ENCODE data around the gene NUP93.
"Not testable (repeated sequence)": the region's sequence is repeated elsewhere in the genome, so short reads cannot be mapped to it uniquely, and the experiment has no call there.

NUP93 gene

GRCh38 chr16:56851671-56852400, 121.9 kb downstream of the NUP93 start:
- no peak for DNase-seq

- DNase-seq = no peak
These were observed 122.4 kb downstream of the NUP93 start for GRCh38 chr16:56852401-56852730.

- DNase-seq = no peak
These were observed 123.0 kb downstream of the NUP93 start for GRCh38 chr16:56852968-56853367.

- DNase-seq = no peak
These were observed 125.3 kb downstream of the NUP93 start for GRCh38 chr16:56855201-56855600.

GRCh38 chr16:56855946-56856345, 126.0 kb downstream of the NUP93 start:
- no peak for DNase-seq

DNA sequence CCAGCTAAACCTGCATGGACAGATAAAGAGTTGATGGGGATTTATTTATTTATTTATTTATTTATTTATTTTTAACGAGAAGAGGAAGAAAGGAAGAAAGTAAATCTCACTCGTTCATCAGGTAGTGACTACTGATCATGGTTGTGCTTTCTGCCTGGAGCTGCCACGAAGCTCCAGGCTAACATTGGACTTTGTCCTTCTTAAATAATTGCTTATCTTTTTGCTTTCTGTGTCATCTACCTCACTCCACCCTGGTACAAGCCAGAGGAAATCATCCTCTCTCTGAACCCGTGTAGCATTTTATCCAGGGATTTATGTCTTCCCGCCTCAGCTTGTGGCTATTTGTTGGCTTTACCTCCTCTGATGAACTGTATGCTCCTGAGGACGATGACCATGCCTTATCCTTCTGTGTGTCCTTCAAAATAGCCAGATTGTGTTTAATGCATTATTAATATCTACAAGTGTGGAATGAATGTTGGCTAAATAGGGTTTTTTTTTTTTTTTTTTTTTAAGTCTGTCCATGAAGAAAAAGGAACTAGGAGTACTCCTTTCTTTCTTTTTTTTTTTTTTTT, 127.0 kb downstream of the NUP93 start:
- DNase-seq = no peak

- DNase-seq = no peak
These were observed 128.4 kb downstream of the NUP93 start for GRCh38 chr16:56858374-56858773.

GRCh38 chr16:56859636-56860035, 129.7 kb downstream of the NUP93 start:
- DNase-seq = no peak

- DNase-seq = no peak
These were observed 130.5 kb downstream of the NUP93 start for GRCh38 chr16:56860226-56861020.

DNA sequence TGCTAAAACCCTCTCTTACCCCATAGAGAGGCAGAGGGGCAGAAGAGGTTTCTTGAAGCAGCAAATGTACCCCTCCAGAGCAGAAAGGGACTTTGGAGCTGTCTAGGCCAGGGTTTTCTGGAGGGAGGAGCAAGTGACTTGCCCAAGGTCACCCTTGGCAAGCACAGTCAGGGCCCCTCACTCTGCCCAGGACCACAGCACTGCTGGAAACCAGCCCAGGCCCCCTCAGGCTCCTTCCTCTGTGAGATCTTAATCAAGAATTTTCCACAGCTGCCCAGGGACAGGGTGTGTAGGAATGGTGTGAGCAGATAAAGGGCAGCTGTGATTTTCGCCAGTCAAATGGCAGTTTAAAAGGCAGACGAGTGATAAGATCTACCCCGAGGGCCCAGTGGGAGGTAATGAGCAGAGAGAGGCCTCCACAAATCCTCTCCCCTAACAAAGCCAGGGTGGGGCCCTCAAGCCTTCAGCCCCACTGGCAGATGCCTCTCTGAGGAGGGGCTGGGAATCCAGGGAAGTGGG, 131.2 kb downstream of the NUP93 start:
- no peak for DNase-seq

GRCh38 chr16:56861756-56862155, 131.8 kb downstream of the NUP93 start:
- DNase-seq = no peak

GRCh38 chr16:56862776-56863175, 132.8 kb downstream of the NUP93 start:
- DNase-seq = no peak

- no peak for DNase-seq
These were observed 135.0 kb downstream of the NUP93 start, which contains the start of gene SLC12A3 for GRCh38 chr16:56864960-56865359. Gene SLC12A3, plus strand, starts transcription at chr16:56865207. Its CDS starts 29 bp downstream, at chr16:56865236.

DNA sequence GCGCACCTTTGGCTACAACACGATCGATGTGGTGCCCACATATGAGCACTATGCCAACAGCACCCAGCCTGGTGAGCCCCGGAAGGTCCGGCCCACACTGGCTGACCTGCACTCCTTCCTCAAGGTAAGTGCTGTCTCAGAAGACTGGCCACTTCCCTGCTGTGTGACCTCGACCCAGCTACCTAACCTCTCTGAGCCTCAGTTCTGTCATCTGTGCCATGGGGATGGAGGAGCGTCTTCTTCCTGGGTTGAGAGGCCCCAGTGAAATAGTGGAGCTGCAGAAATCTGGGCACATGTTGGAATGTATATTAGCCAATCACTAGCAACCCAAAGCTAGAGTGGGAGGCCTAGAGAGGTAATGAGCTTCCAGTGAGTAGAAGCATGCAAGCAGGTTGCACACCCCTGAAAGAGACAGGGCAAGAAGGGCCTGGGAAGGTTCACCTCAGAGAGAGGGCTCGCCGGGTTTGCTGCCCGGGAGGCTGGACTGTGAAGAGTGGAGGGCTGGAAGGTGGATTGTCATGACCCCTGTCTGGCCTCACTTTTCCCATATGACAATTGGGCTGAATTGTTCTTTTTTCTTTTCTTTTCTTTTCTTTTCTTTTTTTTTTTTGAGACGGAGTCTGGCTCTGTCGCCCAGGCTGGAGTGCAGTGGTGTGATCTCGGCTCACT, 135.6 kb downstream of the NUP93 start:
- no peak for DNase-seq

DNA sequence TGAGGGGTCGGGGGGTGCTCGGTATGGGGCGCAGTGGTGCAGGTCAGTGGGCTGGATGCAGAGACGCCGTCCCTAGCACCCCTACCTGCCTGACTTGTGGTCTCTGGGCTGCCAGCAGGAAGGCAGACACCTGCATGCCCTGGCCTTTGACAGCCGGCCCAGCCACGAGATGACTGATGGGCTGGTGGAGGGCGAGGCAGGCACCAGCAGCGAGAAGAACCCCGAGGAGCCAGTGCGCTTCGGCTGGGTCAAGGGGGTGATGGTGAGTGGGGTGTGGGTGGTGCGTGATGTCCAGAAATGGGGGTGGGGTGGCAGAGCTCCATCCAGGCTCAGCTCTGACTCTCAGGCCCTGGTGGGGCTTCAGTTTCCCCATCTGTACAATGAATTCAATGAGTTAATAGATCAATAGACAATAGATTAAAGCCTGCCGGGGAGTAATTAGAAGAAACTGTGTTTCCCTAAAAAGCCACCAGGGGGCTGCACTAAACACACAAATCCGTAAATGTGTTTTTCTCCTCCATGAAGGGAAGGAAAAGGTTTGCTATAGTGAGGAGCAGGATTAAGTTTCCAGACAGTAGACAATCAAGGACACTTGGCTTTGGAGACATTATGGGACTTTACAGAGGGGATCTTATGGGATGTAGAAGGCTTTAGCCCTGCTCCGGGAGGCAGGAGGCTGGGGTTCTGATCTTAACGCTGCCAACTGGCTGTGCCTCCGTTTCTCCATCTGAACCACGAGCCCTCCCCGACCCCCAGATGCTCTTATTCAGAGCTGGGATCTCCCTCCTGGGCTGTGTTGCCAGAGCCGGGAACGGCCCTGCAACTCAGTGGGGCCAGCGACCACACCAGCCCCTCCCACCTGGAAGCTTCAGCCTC, 137.3 kb downstream of the NUP93 start:
- peak; percentile 8 for DNase-seq

- no peak for DNase-seq
These were observed 138.2 kb downstream of the NUP93 start for GRCh38 chr16:56868175-56868574.

GRCh38 chr16:56868766-56869165, 138.8 kb downstream of the NUP93 start:
- DNase-seq = not testable (repeated sequence)

DNA sequence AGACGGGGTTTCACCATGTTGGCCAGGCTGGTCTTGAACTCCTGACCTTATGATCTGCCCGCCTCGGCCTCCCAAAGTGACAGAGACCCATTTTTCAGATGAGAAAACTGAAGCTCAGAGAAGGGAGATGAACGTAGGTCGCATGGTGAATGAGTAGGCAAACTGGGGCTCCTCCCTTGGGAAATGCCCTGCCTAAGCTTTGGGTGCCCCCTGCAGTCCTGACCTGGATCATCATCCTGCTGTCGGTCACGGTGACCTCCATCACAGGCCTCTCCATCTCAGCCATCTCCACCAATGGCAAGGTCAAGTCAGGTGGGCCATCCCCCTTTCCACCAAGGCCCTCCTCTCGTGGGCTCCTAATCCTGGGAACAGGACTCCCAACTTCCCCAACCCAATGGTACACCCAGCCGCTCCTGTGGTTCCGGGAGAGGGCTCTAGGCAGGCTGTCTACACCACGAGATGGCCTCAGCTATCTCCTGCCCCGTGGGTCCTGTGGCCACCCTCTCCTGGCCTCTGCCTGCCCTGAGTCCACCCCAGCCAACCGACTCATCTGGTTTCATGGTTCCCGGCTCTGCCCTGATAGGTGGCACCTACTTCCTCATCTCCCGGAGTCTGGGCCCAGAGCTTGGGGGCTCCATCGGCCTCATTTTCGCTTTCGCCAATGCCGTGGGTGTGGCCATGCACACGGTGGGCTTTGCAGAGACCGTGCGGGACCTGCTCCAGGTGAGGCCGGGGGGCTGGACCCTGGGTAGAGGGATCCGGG, 139.8 kb downstream of the NUP93 start:
- no peak for DNase-seq

- DNase-seq = no peak
These were observed 140.5 kb downstream of the NUP93 start for GRCh38 chr16:56870276-56870888.

DNA sequence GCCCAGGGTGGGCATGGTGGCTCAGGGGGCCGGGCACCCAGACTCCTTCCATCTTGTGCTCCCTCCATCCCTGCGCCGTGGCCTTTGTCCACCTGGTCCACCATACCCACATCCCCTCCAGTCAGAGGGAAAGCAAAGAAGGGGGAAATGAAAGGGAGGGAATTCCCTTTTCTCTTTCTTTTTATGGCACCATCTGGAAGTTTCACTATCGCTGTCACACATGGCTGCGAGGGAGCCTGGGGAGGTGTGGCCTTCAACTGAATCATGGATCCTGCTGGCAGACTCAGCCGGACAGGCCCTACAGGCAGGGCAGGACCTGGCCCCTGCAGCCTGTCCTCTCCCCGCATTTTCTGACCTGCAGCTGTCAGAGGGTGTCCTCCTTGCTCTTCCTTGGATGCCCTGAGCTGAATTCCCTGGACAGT, 141.3 kb downstream of the NUP93 start:
- no peak for DNase-seq

Data from effector CD8-positive, alpha-beta T cell (primary cell).